H9 (cell line): ENCODE data around the gene LRP2. TPM values are rescaled to one million over a fixed set of nuclear protein-coding genes. Genes with fewer than 3 reads are reported as not detected.

ENCODE experiments used
- DNase-seq: peaks from one replicate; pipeline ENCODE4 v3.0.0-alpha.2; 2017
- H2AFZ ChIP-seq: one replicate; pipeline ENCODE4 v1.6.1; 2013; ENCODE audit warnings: mild to moderate bottlenecking, low read length, control low read depth, moderate library complexity
- H2AK5ac ChIP-seq: 2 replicates; pipeline ENCODE4 v1.6.1; 2013; ENCODE audit warnings: low read length, control low read depth, mixed read lengths; ENCODE audit not compliant: insufficient read length
- H2BK120ac ChIP-seq: one replicate; pipeline ENCODE4 v1.6.1; 2013; ENCODE audit warnings: low read depth, mild to moderate bottlenecking, low read length, control low read depth, inconsistent platforms; ENCODE audit not compliant: poor library complexity, severe bottlenecking
- H2BK12ac ChIP-seq: 2 replicates; pipeline ENCODE4 v1.6.1; 2013; ENCODE audit warnings: low read length, control low read depth, mixed read lengths, low read depth; ENCODE audit not compliant: insufficient read length
- H2BK15ac ChIP-seq: 2 replicates; pipeline ENCODE4 v1.6.1; 2013; ENCODE audit warnings: low read depth, low read length, control low read depth
- H2BK20ac ChIP-seq: one replicate; pipeline ENCODE4 v1.6.1; 2013; ENCODE audit warnings: low read depth, mild to moderate bottlenecking, low read length, control low read depth, inconsistent platforms; ENCODE audit not compliant: poor library complexity, severe bottlenecking
- H2BK5ac ChIP-seq: 2 replicates; pipeline ENCODE4 v1.6.1; 2013; ENCODE audit warnings: low read length, control low read depth, mixed read lengths; ENCODE audit not compliant: insufficient read length
- H3K14ac ChIP-seq: 2 replicates; pipeline ENCODE4 v1.6.1; 2013; ENCODE audit warnings: low read length, control low read depth; ENCODE audit not compliant: insufficient read depth
- H3K18ac ChIP-seq: 2 replicates; pipeline ENCODE4 v1.6.1; 2013; ENCODE audit warnings: low read depth, mild to moderate bottlenecking, mixed read lengths, low read length, control low read depth; ENCODE audit not compliant: insufficient read length
- H3K23ac ChIP-seq: 2 replicates; pipeline ENCODE4 v1.6.1; 2013; ENCODE audit warnings: low read length, control low read depth, mixed read lengths, low read depth; ENCODE audit not compliant: insufficient read length
- H3K23me2 ChIP-seq: 2 replicates; pipeline ENCODE4 v1.6.1; 2013; ENCODE audit warnings: low read depth, mild to moderate bottlenecking, mixed read lengths, low read length, control low read depth; ENCODE audit not compliant: insufficient read length, poor library complexity, severe bottlenecking
- H3K27ac ChIP-seq: 2 replicates; pipeline ENCODE4 v1.5.1; 2013; ENCODE audit warnings: low read length, control low read depth, mixed read lengths, low read depth; ENCODE audit not compliant: insufficient read length
- H3K27me3 ChIP-seq: 2 replicates; pipeline ENCODE4 v1.6.1; 2013; ENCODE audit warnings: low read length, control low read depth, inconsistent platforms; ENCODE audit not compliant: insufficient read depth
- H3K4ac ChIP-seq: 2 replicates; pipeline ENCODE4 v1.6.1; 2013; ENCODE audit warnings: low read depth, mild to moderate bottlenecking, control low read depth, inconsistent platforms, low read length, moderate library complexity
- H3K4me1 ChIP-seq: 2 replicates; pipeline ENCODE4 v1.6.1; 2013; ENCODE audit warnings: low read length, control low read depth, inconsistent platforms; ENCODE audit not compliant: insufficient read depth
- H3K4me2 ChIP-seq: 2 replicates; pipeline ENCODE4 v1.6.1; 2013; ENCODE audit warnings: low read length, control low read depth, mixed read lengths; ENCODE audit not compliant: insufficient read length, insufficient read depth
- H3K56ac ChIP-seq: 2 replicates; pipeline ENCODE4 v1.6.1; 2013; ENCODE audit warnings: low read depth, mild to moderate bottlenecking, mixed read lengths, low read length, control low read depth; ENCODE audit not compliant: insufficient read length
- H3K79me1 ChIP-seq: 2 replicates; pipeline ENCODE4 v1.6.1; 2013; ENCODE audit warnings: low read depth, mild to moderate bottlenecking, moderate library complexity, low read length, control low read depth, inconsistent platforms; ENCODE audit not compliant: insufficient read depth, poor library complexity, severe bottlenecking
- H3K79me2 ChIP-seq: 2 replicates; pipeline ENCODE4 v1.6.1; 2013; ENCODE audit warnings: low read length, control low read depth, inconsistent platforms; ENCODE audit not compliant: insufficient read depth
- H3K9ac ChIP-seq: 2 replicates; pipeline ENCODE4 v1.6.1; 2013; ENCODE audit warnings: low read length, control low read depth, mixed read lengths; ENCODE audit not compliant: insufficient read length; ENCODE audit errors: extremely low read depth
- H3K9me3 ChIP-seq: one replicate; pipeline ENCODE4 v1.6.1; 2013; ENCODE audit warnings: low read depth, low read length, inconsistent platforms; ENCODE audit not compliant: control insufficient read depth
- H3T11ph ChIP-seq: one replicate; pipeline ENCODE4 v1.6.1; 2013; ENCODE audit warnings: mild to moderate bottlenecking, low read length, control low read depth, inconsistent platforms
- H4K20me1 ChIP-seq: one replicate; pipeline ENCODE4 v1.6.1; 2013; ENCODE audit not compliant: control insufficient read depth, insufficient read length, insufficient read depth
- H4K5ac ChIP-seq: 2 replicates; pipeline ENCODE4 v1.6.1; 2013; ENCODE audit warnings: low read depth, mild to moderate bottlenecking, mixed read lengths, low read length, control low read depth; ENCODE audit not compliant: insufficient read length
- H4K8ac ChIP-seq: replicated peaks from 2 replicates; pipeline ENCODE4 v1.6.1; 2013; ENCODE audit warnings: low read length, control low read depth, mixed read lengths, low read depth; ENCODE audit not compliant: insufficient read length
- H4K91ac ChIP-seq: 2 replicates; pipeline ENCODE4 v1.6.1; 2013; ENCODE audit warnings: low read depth, mild to moderate bottlenecking, moderate library complexity, mixed read lengths, low read length, control low read depth; ENCODE audit not compliant: insufficient read length
- H3K27ac Mint-ChIP-seq, 3 experiments: 2 replicates in 2 of 3; 3 replicates in 1 of 3; pipeline ENCODE4 v1.8.0; 2020 to 2021; ENCODE audit warnings: mixed read lengths in 3 of 3, mild to moderate bottlenecking in 1 of 3, moderate library complexity in 1 of 3
- H3K27me3 Mint-ChIP-seq: 2 replicates; pipeline ENCODE4 v1.8.0; 2021; ENCODE audit warnings: low read depth, mild to moderate bottlenecking, moderate library complexity, mixed read lengths
- H3K36me3 Mint-ChIP-seq, 3 experiments: 2 replicates in 2 of 3; 3 replicates in 1 of 3; pipeline ENCODE4 v1.8.0; 2020 to 2021; ENCODE audit warnings: low read depth in 3 of 3, mixed read lengths in 3 of 3; ENCODE audit not compliant: insufficient read depth in 1 of 3
- H3K4me1 Mint-ChIP-seq, 2 experiments: 2 replicates each; pipeline ENCODE4 v1.8.0; 2020; ENCODE audit warnings: mixed read lengths in 2 of 2
- H3K4me3 Mint-ChIP-seq, 2 experiments: 2 replicates in 1 of 2; 3 replicates in 1 of 2; pipeline ENCODE4 v1.8.0; 2020 to 2021; ENCODE audit warnings: mild to moderate bottlenecking in 2 of 2, mixed read lengths in 2 of 2, moderate library complexity in 1 of 2
- H3K9me3 Mint-ChIP-seq, 2 experiments: 2 replicates in 1 of 2; 3 replicates in 1 of 2; pipeline ENCODE4 v1.8.0; 2020; ENCODE audit warnings: mild to moderate bottlenecking in 2 of 2, mixed read lengths in 2 of 2, moderate library complexity in 1 of 2
- CTCF ChIP-seq: fragments of 200-600 bp; sonication (generic); conservative IDR thresholded peaks from 3 replicates; pipeline ENCODE4 v1.8.0; 2021; ENCODE audit warnings: antibody characterized with exemption, mild to moderate bottlenecking
- WGBS: extraction: QIAGEN DNeasy Blood & Tissue Kit; methylation state at CpG from one replicate; pipeline ENCODE4 v1.1.7; 2013; ENCODE audit warnings: missing lambda C conversion rate, low lambda C conversion rate, mixed read lengths; ENCODE audit not compliant: insufficient read length; ENCODE audit errors: extremely low coverage; 5-methylcytosine and 5-hydroxymethylcytosine counted together
- total RNA-seq: library from RNA; stranded (reverse); gene quantifications from 2 replicates; pipeline ENCODE4 v1.2.1, GENCODE V29; 2021

The LRP2 gene
- total RNA-seq, 1 experiment from 2014 or later, result 1.4 TPM

- no peak overlapping the region for H3K4me2 ChIP-seq
- no peaks in the 10 kb centered on the region for H3K27me3 ChIP-seq
- no peak overlapping the region for H2AFZ ChIP-seq
- H3K9me3 ChIP-seq, result no peaks in the 10 kb centered on the region
- no peak overlapping the region for H4K8ac ChIP-seq
- DNase-seq, result no peak
- H2BK15ac ChIP-seq, result no peak overlapping the region
- no peak overlapping the region for H4K91ac ChIP-seq
- no peaks in the 10 kb centered on the region for H3K79me1 ChIP-seq
- H3K56ac ChIP-seq, result no peak overlapping the region
- H2BK12ac ChIP-seq, result no peak overlapping the region
- H3K4me1 ChIP-seq, result no peaks in the 10 kb centered on the region
- Mint-ChIP-seq H3K36me3 (peaks cover 2 to 16% (median 11%) of the 10 kb centered on the region in 3 experiments; a peak in 5 of 7 replicates), H3K27me3 (peaks cover 5% of the 10 kb centered on the region), H3K4me1 (peaks cover 18 to 21% of the 10 kb centered on the region in 2 experiments), H3K4me3 (no peak overlapping the region), H3K27ac (no peak overlapping the region), H3K9me3 (peaks cover 19 to 21% of the 10 kb centered on the region in 2 experiments)
- no peak overlapping the region for H3K14ac ChIP-seq
- no peak overlapping the region for H2BK20ac ChIP-seq
- no peaks in the 10 kb centered on the region for H4K20me1 ChIP-seq
- no peak overlapping the region for H2AK5ac ChIP-seq
- no peak overlapping the region for H3K9ac ChIP-seq
- no peak overlapping the region for H3T11ph ChIP-seq
- no peak overlapping the region for H2BK120ac ChIP-seq
- no peak overlapping the region for H3K23ac ChIP-seq
- no peaks in the 10 kb centered on the region for H3K23me2 ChIP-seq
- no peak overlapping the region for H4K5ac ChIP-seq
- no peak overlapping the region for H3K27ac ChIP-seq
- H3K4ac ChIP-seq, result no peak overlapping the region
- WGBS, result no CpG with 5 or more reads among the region's 2 CpGs
- no peak overlapping the region for H2BK5ac ChIP-seq
- H3K18ac ChIP-seq, result no peak overlapping the region
- TF ChIP-seq CTCF, result peak; percentile 58
- H3K79me2 ChIP-seq, result no peaks in the 10 kb centered on the region
Measured at GRCh38 chr2:169397697-169398096, 35.4 kb upstream of the LRP2 start.
